PC-3 (cell line): ENCODE results near the gene SLF2.

Experiments
- CTCF ChIP-seq: fragments of 300-600 bp; sonication (generic); conservative IDR thresholded peaks from 2 replicates; pipeline ENCODE4 v1.5.1; 2017; ENCODE audit warnings: antibody characterized with exemption, low read depth, mild to moderate bottlenecking, low read length
- EZH2phosphoT487 ChIP-seq: fragments of 300-600 bp; sonication (generic); IDR thresholded peaks from 2 replicates; pipeline ENCODE4 v1.6.1; 2018; ENCODE audit warnings: mild to moderate bottlenecking, antibody characterized with exemption, low read length, borderline replicate concordance

GRCh38 chr10:100901051-100901450 lies 11.7 kb upstream of the SLF2 start:
- TF ChIP-seq CTCF = no peak
- TF ChIP-seq EZH2phosphoT487 = no peak
